NOMO-1 treated with DMSO at 0.1 percent for 48 hours (cell line): ENCODE data around the gene ENTPD6.

Experiments
- DNase-seq: peaks from one replicate; lab custom pipeline; 2025; ENCODE audit not compliant: unreplicated experiment; lab: John Stamatoyannopoulos, UW

ENTPD6 gene

GRCh38 chr20:25187635-25188034, 7.9 kb upstream of the ENTPD6 start:
- no peak for DNase-seq

- DNase-seq: no peak
Measured at GRCh38 chr20:25188218-25188617, 7.3 kb upstream of the ENTPD6 start.

DNA sequence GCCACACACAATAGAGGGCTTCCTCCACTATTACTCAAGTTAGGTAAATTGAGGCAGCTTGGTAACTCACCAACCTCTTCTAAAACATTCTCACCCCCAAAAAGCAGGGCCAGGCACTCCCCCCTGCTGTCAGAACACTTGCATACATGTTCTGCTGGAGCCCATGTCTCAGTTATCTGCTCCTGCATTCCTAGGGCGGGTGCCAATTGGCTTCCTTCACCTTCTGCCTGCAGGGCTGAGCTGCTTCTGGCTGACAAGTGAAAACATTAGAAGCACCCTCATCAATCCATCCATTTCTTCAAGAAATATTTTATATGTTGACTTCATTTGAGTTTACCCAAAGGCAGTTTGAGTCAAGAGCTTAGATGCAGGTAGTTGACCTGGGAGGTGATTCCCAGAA, 4.5 kb upstream of the ENTPD6 start:
- no peak for DNase-seq

- DNase-seq: no peak
Measured at GRCh38 chr20:25191689-25192088, 3.8 kb upstream of the ENTPD6 start.

DNA sequence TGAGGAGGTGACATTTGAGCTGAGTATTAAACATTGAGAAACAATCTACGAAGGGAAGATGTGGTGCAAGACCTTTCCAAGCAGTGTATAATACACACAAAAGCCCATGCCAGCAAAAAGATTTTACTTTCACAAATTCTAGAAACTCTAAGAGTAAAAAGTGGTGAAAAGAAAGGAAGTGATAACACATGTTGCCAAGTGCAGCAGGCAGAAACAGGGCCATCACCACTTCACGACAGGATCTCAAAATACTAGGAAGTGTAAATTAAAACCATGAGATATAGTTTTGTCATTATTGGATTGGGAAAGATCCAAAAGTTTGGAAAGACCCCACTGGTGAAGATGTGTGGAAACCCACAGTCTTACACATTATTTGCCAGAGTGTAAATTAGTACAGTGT, 1.7 kb upstream of the ENTPD6 start:
- no peak for DNase-seq

DNA sequence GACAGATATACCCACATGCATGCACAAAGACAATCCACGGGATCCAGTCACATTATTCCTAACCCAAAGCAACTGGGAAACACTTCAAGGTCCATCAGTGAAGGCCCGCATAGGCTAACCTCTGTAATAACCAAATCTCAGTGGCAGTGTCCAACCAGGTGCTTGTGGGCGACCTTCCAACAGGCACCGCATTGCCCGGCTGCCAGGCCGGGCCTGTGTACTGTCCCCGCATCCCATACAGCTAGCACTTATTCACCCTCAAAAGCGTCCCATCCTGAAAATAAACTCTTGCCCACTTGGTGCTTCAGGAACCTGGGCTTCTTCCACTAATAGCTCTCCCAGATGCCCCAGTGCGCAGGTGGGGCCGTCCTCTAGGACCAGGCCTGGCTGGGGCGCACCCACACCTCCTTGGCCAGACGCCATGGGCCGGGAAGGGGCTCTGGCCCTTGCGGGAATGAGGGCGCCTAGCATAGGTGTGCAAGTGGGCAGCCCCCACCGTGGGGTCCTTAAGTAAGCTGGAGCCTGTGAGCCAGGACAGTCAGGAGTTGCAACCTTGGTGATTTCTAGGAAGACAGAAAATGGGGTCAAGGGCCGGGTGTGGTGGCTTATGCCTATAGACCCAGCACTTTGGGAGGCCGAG, 1.1 kb upstream of the ENTPD6 start:
- DNase-seq: no peak

GRCh38 chr20:25195962-25196785, 662 bp downstream of the ENTPD6 start:
- no peak for DNase-seq

GRCh38 chr20:25196786-25197120, 1.2 kb downstream of the ENTPD6 start:
- no peak for DNase-seq

DNA sequence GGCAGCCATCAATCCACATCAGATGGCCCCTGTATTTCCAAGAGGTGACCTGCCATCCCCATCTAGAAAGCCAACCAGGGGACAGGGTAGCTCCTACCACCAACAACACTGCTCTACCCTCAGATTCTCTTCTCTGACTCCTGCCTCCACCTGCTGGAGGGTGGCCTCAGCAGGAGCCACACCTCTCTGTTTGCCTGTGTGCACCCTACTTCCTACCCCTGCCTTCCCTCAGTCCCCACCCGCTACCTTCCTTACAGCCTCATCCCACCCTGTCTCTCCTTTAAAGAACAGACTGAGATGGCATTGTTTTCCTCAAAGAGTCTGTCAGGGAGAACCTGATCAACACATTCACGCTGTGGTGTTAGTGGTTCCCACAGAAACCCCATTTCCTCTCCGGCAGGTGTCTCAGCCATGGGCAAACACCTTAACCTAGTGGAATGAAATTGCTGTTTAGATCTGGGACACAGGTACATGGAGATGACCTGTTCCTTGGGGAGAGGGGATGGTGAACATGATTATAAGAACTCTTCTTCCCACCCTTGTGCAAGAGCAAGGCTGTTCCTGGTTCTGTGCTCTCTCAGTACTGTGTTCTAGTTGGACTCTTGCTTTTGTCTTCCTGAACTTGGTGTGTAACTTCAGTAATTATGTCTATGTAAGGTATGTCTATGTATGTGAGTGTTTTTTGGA, 1.8 kb downstream of the ENTPD6 start:
- DNase-seq: no peak

GRCh38 chr20:25197870-25198190, 2.3 kb downstream of the ENTPD6 start:
- no peak for DNase-seq

- DNase-seq: no peak
Measured at GRCh38 chr20:25198663-25199383, 3.3 kb downstream of the ENTPD6 start.

GRCh38 chr20:25199473-25200260, 4.2 kb downstream of the ENTPD6 start:
- DNase-seq: no peak

DNA sequence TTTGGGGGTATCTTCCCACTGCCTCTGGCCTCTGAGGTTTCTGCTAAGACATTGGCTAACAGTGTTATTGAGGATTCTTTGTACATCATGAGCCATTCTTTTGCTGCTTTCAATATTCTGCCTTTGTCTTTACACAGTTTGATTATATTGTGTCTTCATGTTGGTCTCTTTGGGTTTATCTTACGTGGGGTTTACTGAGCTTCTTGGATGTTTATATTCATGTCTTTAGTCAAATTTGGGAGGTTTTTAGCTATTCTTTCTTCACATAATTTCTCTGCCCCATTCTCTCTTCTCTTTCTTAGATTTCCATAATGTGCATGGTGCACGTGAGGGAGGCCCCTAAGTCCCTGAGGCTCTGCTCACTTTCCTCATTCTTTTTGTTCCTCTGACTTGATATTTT, 7.6 kb downstream of the ENTPD6 start:
- no peak for DNase-seq

DNA sequence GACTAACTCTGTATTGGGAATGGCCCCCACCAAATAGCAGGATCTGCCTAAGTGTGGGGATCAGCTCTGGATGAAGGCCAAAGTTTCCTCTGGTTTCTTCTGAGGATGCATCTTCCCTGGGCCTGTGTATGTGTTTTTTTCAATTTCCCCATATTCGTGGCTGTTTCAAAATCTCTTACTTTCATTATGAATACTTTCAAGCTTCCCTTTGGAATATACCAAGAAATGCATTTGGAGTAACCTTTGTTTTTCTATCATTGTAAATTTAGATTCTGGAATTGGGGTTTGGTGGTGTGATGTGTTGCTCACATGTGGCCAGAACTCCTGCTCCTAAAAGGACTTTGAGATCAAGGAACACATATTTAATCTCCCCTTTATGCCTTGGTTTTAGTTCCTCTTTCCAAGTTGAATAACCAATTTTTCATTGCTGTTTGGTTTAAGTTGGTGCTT, 8.4 kb downstream of the ENTPD6 start:
- peak; percentile 57 for DNase-seq

DNA sequence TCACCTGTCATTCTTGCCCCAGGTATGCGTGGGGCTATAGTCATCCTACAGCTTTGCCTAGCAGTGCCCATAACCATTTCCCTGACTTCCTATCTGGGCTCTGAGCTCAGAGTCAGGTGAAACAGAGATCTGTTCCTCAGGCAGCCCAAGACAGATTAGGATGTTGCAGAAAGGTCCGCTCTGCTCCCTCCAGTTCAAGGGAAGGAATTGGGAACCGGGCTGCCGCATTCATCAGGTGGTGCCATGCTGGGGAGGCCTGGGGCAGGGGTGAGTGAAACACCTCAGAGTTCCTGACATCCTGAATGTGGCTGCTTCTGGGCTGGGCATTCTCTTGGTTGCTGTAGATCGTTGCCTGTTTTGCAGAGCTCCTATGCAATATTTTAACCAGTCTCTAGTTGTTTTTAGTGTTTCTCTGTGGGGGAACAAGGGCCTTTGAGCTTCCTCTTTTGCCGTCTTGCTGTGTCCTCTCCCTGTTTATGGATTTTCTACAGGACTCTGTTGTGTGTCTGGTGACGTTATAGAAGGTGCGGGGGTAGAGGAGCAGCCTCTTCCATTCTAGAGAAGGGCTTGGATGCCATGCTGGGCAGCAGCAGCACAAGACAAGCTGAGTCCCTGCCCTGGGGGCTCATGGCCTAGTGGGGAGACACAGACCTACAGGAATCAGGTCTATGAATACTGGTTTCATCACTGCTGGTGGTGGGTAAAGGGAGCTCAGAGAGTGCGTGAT, 9.2 kb downstream of the ENTPD6 start:
- peak; percentile 62 for DNase-seq

- no peak for DNase-seq
Measured at GRCh38 chr20:25205277-25206062, 10.0 kb downstream of the ENTPD6 start.

GRCh38 chr20:25206063-25206403, 10.5 kb downstream of the ENTPD6 start:
- no peak for DNase-seq

- DNase-seq: no peak
Measured at GRCh38 chr20:25206548-25206947, 11.0 kb downstream of the ENTPD6 start.

DNA sequence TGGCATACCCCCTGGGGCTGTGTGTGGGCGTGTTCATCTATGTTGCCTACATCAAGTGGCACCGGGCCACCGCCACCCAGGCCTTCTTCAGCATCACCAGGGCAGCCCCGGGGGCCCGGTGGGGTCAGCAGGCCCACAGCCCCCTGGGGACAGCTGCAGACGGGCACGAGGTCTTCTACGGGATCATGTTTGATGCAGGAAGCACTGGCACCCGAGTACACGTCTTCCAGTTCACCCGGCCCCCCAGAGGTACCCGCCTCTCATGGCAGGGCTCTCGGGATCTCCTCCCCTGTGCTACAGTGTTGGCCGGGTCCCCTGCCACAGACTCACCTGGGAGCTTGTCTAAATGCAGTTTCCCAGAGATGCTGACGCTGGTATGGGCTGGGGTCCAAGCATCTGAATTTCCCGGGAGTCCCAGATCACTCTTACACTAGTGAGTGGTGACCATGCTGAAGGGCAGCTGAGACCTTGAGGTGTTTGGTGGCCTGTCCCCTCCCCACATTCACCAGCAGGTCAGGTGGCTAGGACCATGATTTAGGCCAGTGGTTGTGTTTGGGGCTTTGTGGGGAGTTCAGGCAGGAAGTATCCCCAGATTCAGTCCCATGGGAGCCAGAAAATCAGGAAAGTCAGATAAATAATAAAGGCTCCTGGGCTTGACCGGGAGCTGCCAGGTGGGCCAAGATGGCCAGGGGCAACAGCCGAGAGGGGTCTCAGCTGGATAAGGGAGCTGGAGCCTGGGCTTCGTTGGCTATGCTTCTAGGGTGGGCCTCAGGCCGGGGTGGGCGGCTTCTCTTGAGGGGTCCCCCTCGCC, 11.8 kb downstream of the ENTPD6 start:
- DNase-seq: no peak
